Natural killer cell (primary cell): Measurements from ENCODE around the gene DHX16. TPM values are rescaled to one million over a fixed set of nuclear protein-coding genes. Genes with fewer than 3 reads are reported as not detected.
A peak's percentile ranks its signal among the peaks of the same experiment; 100 is the strongest.

Experiments
- ATAC-seq, 3 donors: fragments of 150-1000 bp in 2 of 3; fragments of 200-7000 bp in 1 of 3; cut with Tn5 transposase; 1 replicate in 1 of 3; 2 replicates in 2 of 3; pipeline ENCODE4 v1.10.0; 2021; ENCODE audit warnings: mild to moderate bottlenecking in 2 of 3, moderate library complexity in 2 of 3
- DNase-seq, 2 donors: peaks; one replicate each; pipeline versions ENCODE4 v3.0.0 to v3.0.0-alpha.2; 2013 to 2021; ENCODE audit warnings: mixed read lengths in 1 of 2
- H3K27ac ChIP-seq: one replicate; pipeline ENCODE4 v1.5.1; 2013; ENCODE audit warnings: mild to moderate bottlenecking, low read length
- H3K27me3 ChIP-seq: one replicate; pipeline ENCODE4 v1.6.1; 2013; ENCODE audit warnings: low read length; ENCODE audit not compliant: control insufficient read depth, insufficient read depth
- H3K36me3 ChIP-seq: one replicate; pipeline ENCODE4 v1.6.1; 2013; ENCODE audit warnings: low read length; ENCODE audit not compliant: control insufficient read depth, insufficient read depth
- H3K4me1 ChIP-seq: one replicate; pipeline ENCODE4 v1.6.1; 2013; ENCODE audit warnings: low read length; ENCODE audit not compliant: control insufficient read depth, insufficient read depth
- H3K4me3 ChIP-seq: one replicate; pipeline ENCODE4 v1.5.1; 2013; ENCODE audit warnings: low read length
- H3K9me3 ChIP-seq: one replicate; pipeline ENCODE4 v1.6.1; 2013; ENCODE audit warnings: low read length; ENCODE audit not compliant: control insufficient read depth, insufficient read depth
- H3K27ac Mint-ChIP-seq, 2 donors: one replicate each; pipeline ENCODE4 v1.8.0; 2022; ENCODE audit warnings: mild to moderate bottlenecking in 2 of 2, mixed read lengths in 2 of 2, moderate library complexity in 1 of 2
- H3K27me3 Mint-ChIP-seq, 2 donors: one replicate each; pipeline ENCODE4 v1.8.0; 2022; ENCODE audit warnings: low read depth in 2 of 2, mixed read lengths in 2 of 2
- H3K36me3 Mint-ChIP-seq: one replicate; pipeline ENCODE4 v1.8.0; 2022; ENCODE audit warnings: mixed read lengths
- H3K4me1 Mint-ChIP-seq, 2 donors: one replicate each; pipeline ENCODE4 v1.8.0; 2022; ENCODE audit warnings: mixed read lengths in 2 of 2
- H3K4me3 Mint-ChIP-seq: one replicate; pipeline ENCODE4 v1.8.0; 2022; ENCODE audit warnings: mild to moderate bottlenecking, moderate library complexity, mixed read lengths
- H3K9me3 Mint-ChIP-seq, 2 donors: one replicate each; pipeline ENCODE4 v1.8.0; 2022; ENCODE audit warnings: mixed read lengths in 2 of 2
- WGBS: methylation state at CpG from one replicate; pipeline ENCODE4 v1.1.7; 2013; ENCODE audit warnings: missing lambda C conversion rate; ENCODE audit not compliant: insufficient coverage; 5-methylcytosine and 5-hydroxymethylcytosine counted together
- intact Hi-C: fragments of 100-400 bp; cut with micrococcal nuclease; formaldehyde crosslinking; loops from one replicate; pipeline ENCODE4 v1.14.2; 2022
- total RNA-seq, 4 donors: library from RNA; stranded (reverse); fragments of 120-200 nt in 1 of 4; gene quantifications; one replicate each; pipeline versions ENCODE4 v1.2.3 to v1.2.4, GENCODE V29; 2013 to 2022
- TF ChIP-seq, protein P1 (sequence below): fragments of 200-600 bp; IDR thresholded peaks from one replicate; pipeline ENCODE4 v1.8.0; 2022; ENCODE audit warnings: antibody characterized with exemption

DHX16 gene
- total RNA-seq, 3 donors from 2014 or later (not counting 1 experiment from before 2014, with no cell fraction given), result 27.3 to 35.7 (median 27.7) TPM

DNA sequence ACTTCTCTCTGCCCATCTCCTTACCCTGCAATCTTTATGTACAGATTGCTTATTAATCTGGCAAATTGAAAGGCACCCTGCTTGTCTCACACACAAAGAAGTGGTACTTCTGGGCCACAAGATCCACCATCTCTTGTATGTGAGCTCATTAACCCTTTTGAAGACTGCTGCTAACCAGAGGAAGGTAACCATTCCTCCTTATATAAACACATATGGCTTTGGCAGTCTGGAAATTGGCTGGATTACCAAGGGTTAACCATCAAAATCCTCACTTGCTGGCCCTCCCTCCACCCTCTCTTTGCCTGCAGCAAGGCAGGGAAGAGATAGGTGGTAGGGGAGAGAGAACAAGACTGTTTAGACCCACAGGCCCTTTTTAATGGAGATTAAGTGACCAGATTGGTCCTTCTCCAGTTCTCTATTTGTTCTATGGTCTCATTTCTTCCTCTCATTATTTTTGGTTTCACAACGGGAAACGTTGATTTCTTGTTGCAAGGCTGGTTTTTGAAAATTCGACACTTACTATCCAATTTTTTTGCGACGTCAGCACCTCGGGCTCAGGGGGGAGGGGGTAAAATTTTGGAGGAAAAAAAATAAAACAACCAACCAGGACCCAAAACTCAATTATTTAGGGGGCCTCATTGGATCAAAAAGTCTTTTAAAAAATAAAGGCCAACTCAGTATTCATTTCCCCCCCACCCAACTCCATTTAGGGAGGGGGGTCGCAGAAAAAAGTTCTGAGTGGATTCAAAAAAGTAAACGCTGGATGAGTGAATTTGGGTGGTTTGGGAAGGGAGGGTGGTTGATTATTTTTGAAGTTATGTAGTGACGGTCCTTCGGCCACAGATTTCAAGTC is 56.6 kb downstream of the DHX16 start:
- no peaks in the 10 kb centered on the region for H3K9me3 ChIP-seq
- DNase-seq, result peak; percentile 33 to 72
- peaks cover 23% of the 10 kb centered on the region for H3K4me1 ChIP-seq
- WGBS, result 0% methylated on average over 5 of the region's 10 CpGs
- H3K27me3 ChIP-seq, result no peaks in the 10 kb centered on the region
- peak overlapping the region; percentile 99 for H3K27ac ChIP-seq
- ATAC-seq, result no peak
- peaks cover 0 to 5% of the 10 kb centered on the region in 2 donors for H3K27me3 Mint-ChIP-seq
- TF ChIP-seq, protein P1, sequence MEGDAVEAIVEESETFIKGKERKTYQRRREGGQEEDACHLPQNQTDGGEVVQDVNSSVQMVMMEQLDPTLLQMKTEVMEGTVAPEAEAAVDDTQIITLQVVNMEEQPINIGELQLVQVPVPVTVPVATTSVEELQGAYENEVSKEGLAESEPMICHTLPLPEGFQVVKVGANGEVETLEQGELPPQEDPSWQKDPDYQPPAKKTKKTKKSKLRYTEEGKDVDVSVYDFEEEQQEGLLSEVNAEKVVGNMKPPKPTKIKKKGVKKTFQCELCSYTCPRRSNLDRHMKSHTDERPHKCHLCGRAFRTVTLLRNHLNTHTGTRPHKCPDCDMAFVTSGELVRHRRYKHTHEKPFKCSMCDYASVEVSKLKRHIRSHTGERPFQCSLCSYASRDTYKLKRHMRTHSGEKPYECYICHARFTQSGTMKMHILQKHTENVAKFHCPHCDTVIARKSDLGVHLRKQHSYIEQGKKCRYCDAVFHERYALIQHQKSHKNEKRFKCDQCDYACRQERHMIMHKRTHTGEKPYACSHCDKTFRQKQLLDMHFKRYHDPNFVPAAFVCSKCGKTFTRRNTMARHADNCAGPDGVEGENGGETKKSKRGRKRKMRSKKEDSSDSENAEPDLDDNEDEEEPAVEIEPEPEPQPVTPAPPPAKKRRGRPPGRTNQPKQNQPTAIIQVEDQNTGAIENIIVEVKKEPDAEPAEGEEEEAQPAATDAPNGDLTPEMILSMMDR, result no peak
- H3K4me1 Mint-ChIP-seq, result peaks cover 65 to 72% of the 10 kb centered on the region in 2 donors
- intact Hi-C loops, result loop anchor here (2.0 to 10.0 kb wide), 7 partner anchors 31 to 739 kb away; partner anchors contain the start of genes C6orf136, DHX16, FLOT1 and HLA-B
- H3K27ac Mint-ChIP-seq, result peak overlapping the region; percentile 96 to 100
- H3K36me3 ChIP-seq, result peaks cover 31% of the 10 kb centered on the region
- H3K4me3 ChIP-seq, result peak overlapping the region; percentile 73
- peaks cover 26% of the 10 kb centered on the region for H3K36me3 Mint-ChIP-seq
- no peaks in the 10 kb centered on the region for H3K9me3 Mint-ChIP-seq
- peak overlapping the region; percentile 100 for H3K4me3 Mint-ChIP-seq

DNA sequence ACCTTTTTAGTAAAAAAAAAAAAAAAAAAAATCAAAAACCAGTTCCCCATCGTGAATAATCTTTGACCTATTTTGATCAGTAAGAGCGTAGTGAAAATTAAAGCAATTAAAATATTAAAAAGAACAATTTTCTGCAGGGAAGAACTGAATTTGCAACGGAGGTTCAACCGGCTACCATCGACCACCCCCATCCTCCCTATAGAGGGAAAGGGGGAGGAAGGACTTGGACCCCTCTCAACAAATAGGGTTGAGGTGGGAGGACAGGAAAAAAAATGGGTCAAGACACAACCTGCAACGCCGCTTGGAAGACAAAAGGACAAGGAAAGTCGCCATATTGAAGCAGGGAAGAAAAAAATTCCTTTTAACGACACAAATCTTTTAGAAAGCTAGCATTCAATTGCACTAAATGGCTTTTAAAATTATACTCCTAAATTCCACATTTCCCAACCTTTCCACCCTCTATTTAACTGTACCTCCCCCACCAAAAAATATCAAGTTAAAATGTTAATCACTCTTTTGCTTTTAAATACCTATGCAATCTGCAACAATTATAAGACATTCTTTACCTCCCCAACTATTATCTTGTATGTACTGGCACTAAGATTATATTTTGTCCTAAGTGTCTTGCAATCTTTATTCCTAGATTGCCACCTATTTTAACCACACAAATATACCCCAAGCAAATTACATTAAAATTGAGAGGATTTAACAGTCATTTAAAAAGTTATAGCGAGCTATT is 57.4 kb downstream of the DHX16 start:
- Histone ChIP-seq H3K27me3 (no peaks in the 10 kb centered on the region), H3K4me1 (peaks cover 23% of the 10 kb centered on the region), H3K36me3 (peaks cover 25% of the 10 kb centered on the region), H3K4me3 (peak overlapping the region; percentile 73), H3K27ac (peak overlapping the region; percentile 99), H3K9me3 (no peaks in the 10 kb centered on the region)
- Mint-ChIP-seq H3K9me3 (no peaks in the 10 kb centered on the region), H3K27ac (peak overlapping the region; percentile 96 to 100), H3K36me3 (peaks cover 26% of the 10 kb centered on the region), H3K27me3 (peaks cover 0 to 5% of the 10 kb centered on the region in 2 donors), H3K4me1 (peaks cover 70 to 75% of the 10 kb centered on the region in 2 donors), H3K4me3 (peak overlapping the region; percentile 100)
- TF ChIP-seq, protein P1, result no peak
- ATAC-seq (no peak), DNase-seq (peak; percentile 34 to 71)
- WGBS, result 0% methylated on average over 5 of the region's 10 CpGs
- intact Hi-C loops, result loop anchor here (5.0 to 10.0 kb wide), 4 partner anchors 73 to 739 kb away; partner anchors contain the start of genes FLOT1, HLA-B and IER3

DNA sequence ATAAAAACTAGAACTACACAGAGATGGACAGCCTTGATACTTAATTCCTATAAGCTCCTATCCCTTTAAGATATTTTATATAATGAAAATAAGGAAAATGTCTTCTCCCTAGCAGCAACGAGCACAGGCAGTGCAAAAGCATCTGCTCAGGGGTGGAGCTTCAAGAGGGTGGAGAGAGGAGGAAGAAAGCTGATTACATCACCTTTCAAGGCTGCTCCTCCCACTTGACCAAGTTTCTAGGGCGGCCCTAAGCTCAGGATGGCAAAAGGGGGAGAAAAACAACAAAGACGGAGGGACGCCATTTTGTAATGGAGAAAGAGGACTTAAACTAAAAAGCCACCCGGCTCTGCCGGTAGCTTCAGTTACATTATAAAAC is 58.0 kb downstream of the DHX16 start:
- peak; percentile 69 to 97 for DNase-seq
- Mint-ChIP-seq H3K9me3 (no peaks in the 10 kb centered on the region), H3K4me1 (peaks cover 72 to 75% of the 10 kb centered on the region in 2 donors), H3K27ac (peak overlapping the region; percentile 96 to 100), H3K27me3 (peaks cover 0 to 5% of the 10 kb centered on the region in 2 donors), H3K4me3 (peak overlapping the region; percentile 100), H3K36me3 (peaks cover 26% of the 10 kb centered on the region)
- Histone ChIP-seq H3K4me3 (peak overlapping the region; percentile 73), H3K4me1 (peaks cover 23% of the 10 kb centered on the region), H3K36me3 (peaks cover 23% of the 10 kb centered on the region), H3K9me3 (no peaks in the 10 kb centered on the region), H3K27me3 (no peaks in the 10 kb centered on the region), H3K27ac (peak overlapping the region; percentile 99)
- 0% methylated on average over 1 of the region's 6 CpGs for WGBS
- TF ChIP-seq, protein P1, result no peak
- intact Hi-C loops, result loop anchor here (5.0 to 10.0 kb wide), 4 partner anchors 73 to 740 kb away; partner anchors contain the start of genes FLOT1, HLA-B and IER3
- ATAC-seq, result peak; percentile 58 to 76 (median 61)
